ENCODE measurements around the gene ALDH1L1. TPM values are rescaled to one million over a fixed set of nuclear protein-coding genes. Genes with fewer than 3 reads are reported as not detected.

ALDH1L1 gene
- total and polyA plus RNA-seq, 8 donors: 0.39 to 1.8 (median 0.51) TPM

DNA sequence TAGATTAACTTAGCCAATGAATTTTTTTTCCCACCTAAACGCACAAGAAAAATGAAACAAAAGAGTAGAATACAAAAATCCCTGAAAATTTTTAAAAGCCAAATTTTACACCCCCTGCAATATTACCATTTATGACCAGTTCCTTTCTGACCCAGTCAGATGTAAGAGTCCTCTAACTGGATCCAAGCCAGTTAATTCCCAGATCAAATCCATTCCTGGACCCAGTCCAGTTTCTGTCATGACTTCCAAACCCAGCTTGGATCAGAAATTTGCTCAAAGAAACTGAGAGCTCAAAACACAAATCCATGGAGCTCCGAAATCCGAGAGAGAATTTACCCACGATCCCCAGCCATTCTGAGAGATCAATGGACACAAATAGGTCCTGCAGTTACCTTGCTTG, 17.0 kb upstream of the ALDH1L1 start:
- peaks cover 0 to 14% of the 10 kb centered on the region in 2 donors for H3K9me3 ChIP-seq
- DNase-seq (no peak), ATAC-seq (no peak)
- no peak overlapping the region for H3K27ac ChIP-seq
- intact Hi-C loops (cut with DNase I): no loop called here
- no peaks in the 10 kb centered on the region for H3K36me3 ChIP-seq
- H3K4me3 ChIP-seq: no peak overlapping the region
- TF ChIP-seq, protein P1, sequence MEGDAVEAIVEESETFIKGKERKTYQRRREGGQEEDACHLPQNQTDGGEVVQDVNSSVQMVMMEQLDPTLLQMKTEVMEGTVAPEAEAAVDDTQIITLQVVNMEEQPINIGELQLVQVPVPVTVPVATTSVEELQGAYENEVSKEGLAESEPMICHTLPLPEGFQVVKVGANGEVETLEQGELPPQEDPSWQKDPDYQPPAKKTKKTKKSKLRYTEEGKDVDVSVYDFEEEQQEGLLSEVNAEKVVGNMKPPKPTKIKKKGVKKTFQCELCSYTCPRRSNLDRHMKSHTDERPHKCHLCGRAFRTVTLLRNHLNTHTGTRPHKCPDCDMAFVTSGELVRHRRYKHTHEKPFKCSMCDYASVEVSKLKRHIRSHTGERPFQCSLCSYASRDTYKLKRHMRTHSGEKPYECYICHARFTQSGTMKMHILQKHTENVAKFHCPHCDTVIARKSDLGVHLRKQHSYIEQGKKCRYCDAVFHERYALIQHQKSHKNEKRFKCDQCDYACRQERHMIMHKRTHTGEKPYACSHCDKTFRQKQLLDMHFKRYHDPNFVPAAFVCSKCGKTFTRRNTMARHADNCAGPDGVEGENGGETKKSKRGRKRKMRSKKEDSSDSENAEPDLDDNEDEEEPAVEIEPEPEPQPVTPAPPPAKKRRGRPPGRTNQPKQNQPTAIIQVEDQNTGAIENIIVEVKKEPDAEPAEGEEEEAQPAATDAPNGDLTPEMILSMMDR (IDR thresholded peaks at IDR 0.05): no peak
- H3K4me1 ChIP-seq: no peaks in the 10 kb centered on the region
- no peaks in the 10 kb centered on the region for H3K27me3 ChIP-seq

DNA sequence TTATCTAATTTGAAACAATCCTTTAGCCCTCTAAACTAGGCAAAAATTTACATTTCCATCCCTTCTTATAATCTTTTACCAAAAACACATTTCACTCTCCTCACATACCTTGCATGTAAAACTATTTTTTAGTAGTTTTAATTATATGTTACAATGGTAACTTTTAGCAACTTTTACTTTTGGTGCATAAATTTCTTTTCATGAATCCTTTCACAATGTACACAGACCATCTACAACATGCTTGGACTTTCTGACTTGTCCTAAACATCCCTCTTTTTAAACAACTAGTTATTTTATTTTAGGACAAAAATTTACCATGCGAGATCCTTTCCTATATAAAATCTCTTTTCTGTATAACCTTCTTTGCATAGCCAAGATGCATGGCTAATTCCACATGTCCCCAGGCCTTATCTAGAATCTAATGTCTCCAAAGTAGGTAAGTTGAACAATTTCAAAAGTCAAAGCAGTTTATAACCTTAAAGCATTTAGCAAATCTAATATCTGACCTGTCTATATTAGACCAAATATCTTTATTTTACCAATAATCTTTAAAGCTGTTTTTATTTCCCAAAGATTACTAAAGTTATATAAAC, 14.4 kb upstream of the ALDH1L1 start:
- ATAC-seq: no peak
- no peak for DNase-seq
- intact Hi-C loops (cut with DNase I): no loop called here

DNA sequence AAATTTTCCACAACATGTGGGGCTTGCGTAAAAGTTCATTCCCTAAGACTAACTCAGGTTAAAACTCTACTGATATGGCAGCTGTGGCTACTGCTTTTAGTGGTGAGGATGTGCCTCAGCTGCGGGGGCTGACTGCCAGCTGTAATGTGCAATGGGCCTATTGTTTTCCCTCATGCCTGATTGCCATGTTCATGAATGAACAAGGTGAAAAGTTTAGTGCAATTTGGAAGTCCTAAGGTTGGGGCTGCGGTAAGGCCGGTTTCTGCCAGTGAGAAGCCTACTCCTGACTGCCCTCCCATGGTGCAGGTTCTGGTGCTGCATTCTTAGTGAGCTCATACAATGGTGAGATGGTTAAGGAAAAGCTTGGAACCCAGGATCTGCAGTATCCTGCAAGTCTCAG, 10.9 kb upstream of the ALDH1L1 start:
- DNase-seq: no peak
- H3K27ac ChIP-seq: no peak overlapping the region
- intact Hi-C loops (cut with DNase I): no loop called here
- TF ChIP-seq, protein P1 (IDR thresholded peaks at IDR 0.05): no peak
- no peaks in the 10 kb centered on the region for H3K4me1 ChIP-seq
- no peak for ATAC-seq
- H3K27me3 ChIP-seq: no peaks in the 10 kb centered on the region
- peaks cover 0 to 14% of the 10 kb centered on the region in 2 donors for H3K9me3 ChIP-seq
- H3K4me3 ChIP-seq: no peak overlapping the region
- H3K36me3 ChIP-seq: no peaks in the 10 kb centered on the region

More for the DNA sequence above, 14.4 kb upstream of the ALDH1L1 start:
- H3K36me3 ChIP-seq: no peaks in the 10 kb centered on the region
- H3K9me3 ChIP-seq: peaks cover 0 to 14% of the 10 kb centered on the region in 2 donors
- no peaks in the 10 kb centered on the region for H3K4me1 ChIP-seq
- H3K4me3 ChIP-seq: no peak overlapping the region
- no peaks in the 10 kb centered on the region for H3K27me3 ChIP-seq
- H3K27ac ChIP-seq: no peak overlapping the region
- TF ChIP-seq, protein P1 (IDR thresholded peaks at IDR 0.05): no peak

DNA sequence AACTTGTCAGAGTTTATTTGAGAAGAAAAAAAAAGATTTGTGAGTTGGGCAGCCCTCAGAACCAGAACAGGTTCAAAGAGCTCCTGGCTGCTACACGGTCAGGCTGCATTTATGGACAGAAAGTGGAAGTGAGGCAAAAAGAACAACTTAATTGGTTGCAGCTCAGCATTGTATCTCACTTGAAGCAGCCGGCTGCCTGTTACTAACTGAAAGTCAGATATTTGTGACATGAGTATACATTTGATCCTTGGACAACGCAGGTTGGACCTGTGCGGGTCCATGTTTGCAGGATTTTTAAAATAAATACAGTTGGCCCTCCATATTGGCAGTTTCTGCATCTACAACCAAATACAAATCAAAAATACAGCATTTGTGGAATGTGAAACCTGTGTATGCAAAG, 7.5 kb upstream of the ALDH1L1 start:
- no peak overlapping the region for H3K27ac ChIP-seq
- no peak overlapping the region for H3K4me3 ChIP-seq
- no peaks in the 10 kb centered on the region for H3K4me1 ChIP-seq
- no peaks in the 10 kb centered on the region for H3K9me3 ChIP-seq
- H3K36me3 ChIP-seq: no peaks in the 10 kb centered on the region
- TF ChIP-seq, protein P1 (IDR thresholded peaks at IDR 0.05): no peak
- DNase-seq: no peak
- ATAC-seq: no peak
- intact Hi-C loops (cut with DNase I): no loop called here
- no peaks in the 10 kb centered on the region for H3K27me3 ChIP-seq

DNA sequence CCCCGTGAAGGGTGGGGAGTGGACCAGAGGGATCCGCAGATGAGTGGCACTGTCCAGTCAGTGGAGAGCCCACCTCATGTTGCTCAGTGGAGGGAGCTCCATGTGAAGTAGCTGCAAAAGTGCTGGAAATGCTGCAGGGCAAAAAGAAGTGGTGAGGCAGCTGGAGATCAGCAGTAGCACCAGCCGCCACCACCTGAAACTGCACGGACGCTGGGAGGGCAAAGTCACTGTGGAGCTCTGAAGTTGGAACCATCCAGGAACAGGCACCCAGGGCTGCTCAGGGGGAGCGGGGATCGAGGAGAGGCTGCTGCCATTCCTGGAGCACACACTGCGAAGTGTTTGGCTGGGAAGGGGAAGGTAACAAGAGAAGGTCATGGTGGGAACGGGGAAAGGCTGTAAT, 6.4 kb upstream of the ALDH1L1 start:
- Histone ChIP-seq H3K36me3 (no peaks in the 10 kb centered on the region), H3K27me3 (peaks cover 0 to 10% of the 10 kb centered on the region in 2 donors), H3K4me3 (no peak overlapping the region), H3K4me1 (no peaks in the 10 kb centered on the region), H3K9me3 (no peaks in the 10 kb centered on the region), H3K27ac (no peak overlapping the region)
- DNase-seq (no peak), ATAC-seq (no peak)
- TF ChIP-seq, protein P1 (IDR thresholded peaks at IDR 0.05): no peak
- intact Hi-C loops (cut with DNase I): no loop called here
